ENCODE results near the gene RTN4RL1.

Gene RTN4RL1

GRCh38 chr17:1961189-1961588 is 63.9 kb downstream of the RTN4RL1 start:
- no peak for TF ChIP-seq CTCF (IDR thresholded peaks at IDR 0.05)
- no peak overlapping the region for H3K4me3 ChIP-seq
- DNase-seq (ENCODE audit: low spot score): no peak
- H3K27ac ChIP-seq: no peak overlapping the region

GRCh38 chr17:1960545-1960912 is 64.6 kb downstream of the RTN4RL1 start:
- DNase-seq (ENCODE audit: low spot score): no peak
- TF ChIP-seq CTCF (IDR thresholded peaks at IDR 0.05): no peak
- H3K27ac ChIP-seq: no peak overlapping the region
- H3K4me3 ChIP-seq: peak overlapping the region; percentile 25

DNA sequence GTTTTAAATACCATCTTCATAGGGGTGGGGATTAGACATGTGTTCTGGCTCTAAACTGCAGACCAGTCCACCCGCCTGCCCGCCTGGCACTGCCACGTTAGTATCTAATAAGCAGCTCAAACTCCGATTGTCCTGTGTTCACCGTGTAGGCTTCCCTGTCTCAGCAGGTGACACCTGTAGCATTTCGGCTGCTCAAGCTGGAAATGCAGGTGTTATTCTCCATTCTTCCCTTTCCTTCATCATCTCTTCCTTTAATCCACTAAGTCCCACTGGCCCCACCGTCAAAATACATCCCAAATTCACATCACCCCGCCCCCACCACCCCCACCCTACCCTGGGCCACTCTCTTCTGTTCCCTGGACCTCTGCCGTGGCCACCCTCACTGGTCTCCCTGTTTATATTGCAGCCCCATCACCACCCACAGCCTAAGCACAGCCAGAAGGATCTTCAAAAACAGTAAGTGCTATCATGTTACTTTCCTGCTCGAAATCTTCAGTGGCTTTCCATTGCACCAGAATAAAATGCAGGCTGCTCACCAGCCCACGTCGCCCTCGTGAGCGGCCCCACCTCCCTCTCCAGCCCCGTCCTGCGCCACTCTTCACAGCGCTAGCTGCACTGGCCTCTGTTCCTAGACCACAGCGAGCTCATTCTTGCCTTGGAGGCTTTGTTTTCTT is 65.1 kb downstream of the RTN4RL1 start:
- Histone ChIP-seq H3K27ac (no peak overlapping the region), H3K4me3 (peak overlapping the region; percentile 25)
- no peak for DNase-seq (ENCODE audit: low spot score)
- no peak for TF ChIP-seq CTCF (IDR thresholded peaks at IDR 0.05)

DNA sequence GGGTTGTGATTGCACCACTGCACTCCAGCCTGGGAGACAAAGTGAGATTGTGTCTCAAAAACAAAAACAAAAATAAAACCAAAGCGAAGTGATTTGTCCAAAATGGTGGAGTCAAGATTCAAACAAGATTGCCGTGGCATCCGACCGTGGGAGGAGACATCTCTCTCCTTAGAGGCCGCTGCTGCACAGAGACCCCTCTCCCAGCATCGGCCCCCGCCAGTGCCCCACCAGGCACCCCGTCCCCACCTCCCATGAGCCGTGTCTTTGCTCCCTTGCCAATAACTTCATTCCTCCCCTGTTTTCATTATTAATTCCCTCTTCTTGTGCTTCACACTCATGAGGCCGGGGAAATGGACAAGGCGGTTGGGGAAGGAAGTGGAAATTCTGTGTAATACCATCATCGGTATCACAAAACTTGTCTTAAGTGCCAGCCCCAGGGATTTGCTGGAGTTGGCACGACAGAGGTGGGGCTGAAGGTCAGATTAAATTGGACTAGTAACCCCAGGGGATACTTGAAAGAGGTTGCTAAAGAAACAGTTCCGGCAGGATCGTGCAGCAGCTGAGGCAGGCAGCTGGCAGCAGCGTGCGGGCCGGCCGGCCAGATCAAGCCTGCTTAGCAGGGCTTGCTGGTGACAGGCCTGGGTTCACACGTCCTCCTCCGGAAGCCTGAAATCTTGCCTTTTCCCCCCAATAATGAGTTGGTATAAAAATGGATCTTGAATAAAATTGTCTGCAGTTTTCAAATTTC is 66.8 kb downstream of the RTN4RL1 start:
- DNase-seq (ENCODE audit: low spot score): no peak
- Histone ChIP-seq H3K27ac (no peak overlapping the region), H3K4me3 (no peak overlapping the region)
- no peak for TF ChIP-seq CTCF (IDR thresholded peaks at IDR 0.05)

- no peak for DNase-seq (ENCODE audit: low spot score)
- TF ChIP-seq CTCF (IDR thresholded peaks at IDR 0.05): no peak
- H3K4me3 ChIP-seq: no peak overlapping the region
- no peak overlapping the region for H3K27ac ChIP-seq
Observed at GRCh38 chr17:1957037-1957436, 68.1 kb downstream of the RTN4RL1 start.

GRCh38 chr17:1956134-1956533 is 69.0 kb downstream of the RTN4RL1 start:
- TF ChIP-seq CTCF (IDR thresholded peaks at IDR 0.05): no peak
- Histone ChIP-seq H3K27ac (no peak overlapping the region), H3K4me3 (no peak overlapping the region)
- DNase-seq (ENCODE audit: low spot score): no peak

DNA sequence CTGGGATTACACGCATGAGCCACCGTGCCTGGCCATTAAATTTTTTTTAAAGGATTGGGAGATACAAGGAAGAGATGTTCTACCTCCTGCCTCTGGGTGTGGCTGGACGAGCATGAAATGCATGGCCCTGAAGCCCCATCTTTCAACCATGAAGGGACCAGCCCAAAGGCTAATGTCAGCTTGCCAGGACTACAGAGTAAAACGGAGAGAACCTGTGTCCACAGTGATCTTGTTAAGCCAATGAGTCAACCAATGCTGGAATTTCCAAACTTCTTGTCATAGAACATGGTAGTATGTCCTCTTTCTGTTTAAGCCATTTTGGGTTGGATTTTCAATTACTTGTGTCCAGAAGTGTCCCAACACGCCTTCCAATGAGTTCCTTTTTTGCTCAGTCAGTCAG is 71.3 kb downstream of the RTN4RL1 start:
- Histone ChIP-seq H3K27ac (no peak overlapping the region), H3K4me3 (no peak overlapping the region)
- TF ChIP-seq CTCF (IDR thresholded peaks at IDR 0.05): no peak
- DNase-seq (ENCODE audit: low spot score): no peak

Data from coronary artery (tissue), 2 donors.